Measurements from ENCODE around the gene MAPKAP1.

MAPKAP1 gene

DNA sequence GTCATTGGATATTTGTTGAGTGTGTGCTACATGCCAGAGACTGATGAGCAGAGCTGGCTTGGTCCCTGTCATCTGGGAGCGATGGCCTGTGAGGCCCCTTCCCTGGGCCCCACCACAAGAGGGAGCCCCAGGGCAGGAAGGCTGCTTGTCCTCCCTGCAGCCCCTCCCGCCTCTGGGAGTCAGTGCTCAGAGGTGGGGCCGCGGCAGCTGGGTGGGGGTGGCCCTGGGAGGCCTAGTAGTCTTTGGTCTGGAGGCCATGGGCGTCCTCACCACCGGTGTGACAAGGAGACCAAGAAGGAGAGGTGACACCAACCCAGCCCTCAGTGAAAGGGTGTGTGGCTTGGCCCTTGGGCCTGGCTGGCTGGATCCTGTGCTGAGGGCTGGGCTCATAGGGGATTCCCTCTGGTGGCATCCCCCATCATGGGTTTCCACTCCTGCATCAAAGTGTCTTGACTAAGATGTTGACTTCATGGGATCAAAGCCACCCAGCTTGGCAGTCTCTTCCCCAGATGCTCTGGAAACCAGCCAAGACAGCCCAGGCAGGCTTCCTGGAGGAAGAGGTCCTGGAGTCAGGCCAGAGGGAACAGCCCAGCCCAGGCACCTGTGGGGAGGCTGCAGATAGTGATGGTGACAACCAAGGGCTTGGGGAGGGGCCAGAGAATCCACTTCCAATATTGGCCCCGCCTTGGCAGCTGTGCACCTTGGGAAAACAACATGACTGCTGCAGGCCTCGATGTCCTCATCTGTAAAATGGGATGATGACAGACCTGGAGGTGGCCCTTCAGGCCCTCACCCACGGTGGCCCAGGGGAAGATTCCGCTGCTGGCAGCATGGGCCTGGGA is 278.7 kb downstream of the MAPKAP1 start:
- DNase-seq: no peak

GRCh38 chr9:125427556-125427955 is 279.5 kb downstream of the MAPKAP1 start:
- no peak for DNase-seq

- no peak for DNase-seq
Measured at GRCh38 chr9:125426926-125427325, 280.1 kb downstream of the MAPKAP1 start.

GRCh38 chr9:125425901-125426515 is 281.0 kb downstream of the MAPKAP1 start:
- no peak for DNase-seq

DNA sequence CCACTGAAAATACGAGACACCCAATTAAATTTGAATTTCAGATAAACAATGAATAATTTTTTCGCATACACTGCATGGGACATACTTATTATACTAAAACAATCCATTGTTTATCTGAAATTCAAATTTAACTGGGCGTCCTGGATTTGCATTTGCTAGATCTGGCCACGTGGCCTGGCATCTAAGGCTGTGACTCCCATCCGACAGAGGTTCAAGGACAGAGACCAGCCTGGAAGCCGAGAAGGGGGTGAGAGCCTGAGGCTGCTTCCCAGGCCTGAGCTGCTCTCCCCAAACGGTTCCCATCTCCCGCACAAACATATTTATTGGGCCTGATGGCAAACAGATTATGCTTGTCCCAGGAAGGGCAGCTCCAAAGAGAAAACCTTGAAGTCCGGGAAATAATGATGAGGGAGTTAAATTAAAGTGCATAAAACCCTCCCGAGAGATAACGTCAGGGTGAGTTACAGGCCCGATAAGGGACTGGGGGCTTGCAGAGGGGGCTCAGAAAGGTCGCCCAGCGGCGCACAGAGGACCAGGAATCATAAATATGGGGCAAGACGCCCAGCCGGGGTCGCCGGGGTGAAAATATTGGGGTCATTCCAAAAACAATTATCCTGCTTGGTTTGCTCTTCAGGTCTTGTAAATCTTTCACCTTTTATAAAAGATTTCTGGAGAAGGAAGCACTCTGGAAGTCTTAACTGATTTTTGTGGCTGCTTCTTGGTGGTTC is 281.7 kb downstream of the MAPKAP1 start:
- DNase-seq: no peak

DNA sequence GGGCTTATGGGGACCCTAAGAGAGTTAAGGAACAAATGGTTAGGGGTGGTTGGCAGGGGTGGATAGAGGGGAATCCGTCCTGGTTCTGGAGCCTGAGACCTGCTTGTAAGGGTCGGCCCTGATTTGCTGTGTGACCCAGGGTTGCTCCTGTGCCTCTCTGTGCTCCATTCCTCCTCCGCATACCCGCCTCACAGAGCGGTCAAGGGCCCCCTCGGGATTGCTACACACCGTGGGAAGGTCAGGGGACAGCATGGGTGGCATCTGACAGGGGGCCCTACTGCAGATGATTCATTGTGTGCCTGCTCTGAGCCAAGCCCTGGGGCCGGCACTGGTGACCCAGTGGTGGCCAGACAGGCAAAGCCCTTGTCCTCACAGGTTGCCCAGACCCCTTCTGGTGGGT is 283.0 kb downstream of the MAPKAP1 start:
- no peak for DNase-seq

DNA sequence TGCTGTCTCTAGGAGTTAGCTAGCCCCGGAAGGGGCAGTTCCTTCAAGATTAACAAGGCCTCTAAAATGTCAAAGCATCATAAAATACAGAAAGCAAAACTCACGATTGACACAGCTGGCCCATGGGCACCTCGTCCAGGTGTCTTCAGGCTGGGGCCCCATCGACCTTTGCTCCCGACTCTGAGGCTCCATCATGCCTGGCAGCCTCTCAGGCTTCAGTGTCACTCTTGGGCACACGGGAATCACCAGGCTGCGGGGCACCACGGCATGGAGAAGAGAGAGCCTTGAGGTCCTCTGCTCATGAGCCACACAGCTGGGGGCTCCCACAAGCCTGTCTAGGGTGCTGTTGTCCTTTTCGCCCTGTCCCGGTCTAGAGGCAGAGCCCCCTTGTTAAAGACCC is 284.2 kb downstream of the MAPKAP1 start:
- no peak for DNase-seq

- no peak for DNase-seq
Measured at GRCh38 chr9:125421591-125422181, 285.3 kb downstream of the MAPKAP1 start.

DNA sequence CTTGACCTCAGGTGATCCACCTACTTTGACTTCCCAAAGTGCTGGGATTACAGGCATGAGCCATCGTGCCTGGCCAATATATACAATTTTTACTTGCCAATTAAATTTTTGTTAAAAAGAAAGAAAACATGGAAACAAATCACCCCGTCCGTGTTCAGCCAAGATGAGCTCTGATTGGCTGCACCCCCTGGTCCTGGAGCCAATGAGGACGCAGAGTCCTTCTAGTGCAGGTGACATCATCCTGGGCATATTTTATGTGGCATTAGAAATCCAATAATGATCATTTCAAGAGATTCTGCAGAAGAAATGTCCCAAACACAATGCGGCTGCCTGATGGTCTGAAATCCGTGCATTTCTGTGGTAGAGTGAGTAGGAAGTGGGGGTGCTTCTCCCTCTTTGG is 285.8 kb downstream of the MAPKAP1 start:
- DNase-seq: no peak

GRCh38 chr9:125418404-125418803 is 288.6 kb downstream of the MAPKAP1 start:
- no peak for DNase-seq

- DNase-seq: no peak
Measured at GRCh38 chr9:125416517-125416916, 290.5 kb downstream of the MAPKAP1 start.

DNA sequence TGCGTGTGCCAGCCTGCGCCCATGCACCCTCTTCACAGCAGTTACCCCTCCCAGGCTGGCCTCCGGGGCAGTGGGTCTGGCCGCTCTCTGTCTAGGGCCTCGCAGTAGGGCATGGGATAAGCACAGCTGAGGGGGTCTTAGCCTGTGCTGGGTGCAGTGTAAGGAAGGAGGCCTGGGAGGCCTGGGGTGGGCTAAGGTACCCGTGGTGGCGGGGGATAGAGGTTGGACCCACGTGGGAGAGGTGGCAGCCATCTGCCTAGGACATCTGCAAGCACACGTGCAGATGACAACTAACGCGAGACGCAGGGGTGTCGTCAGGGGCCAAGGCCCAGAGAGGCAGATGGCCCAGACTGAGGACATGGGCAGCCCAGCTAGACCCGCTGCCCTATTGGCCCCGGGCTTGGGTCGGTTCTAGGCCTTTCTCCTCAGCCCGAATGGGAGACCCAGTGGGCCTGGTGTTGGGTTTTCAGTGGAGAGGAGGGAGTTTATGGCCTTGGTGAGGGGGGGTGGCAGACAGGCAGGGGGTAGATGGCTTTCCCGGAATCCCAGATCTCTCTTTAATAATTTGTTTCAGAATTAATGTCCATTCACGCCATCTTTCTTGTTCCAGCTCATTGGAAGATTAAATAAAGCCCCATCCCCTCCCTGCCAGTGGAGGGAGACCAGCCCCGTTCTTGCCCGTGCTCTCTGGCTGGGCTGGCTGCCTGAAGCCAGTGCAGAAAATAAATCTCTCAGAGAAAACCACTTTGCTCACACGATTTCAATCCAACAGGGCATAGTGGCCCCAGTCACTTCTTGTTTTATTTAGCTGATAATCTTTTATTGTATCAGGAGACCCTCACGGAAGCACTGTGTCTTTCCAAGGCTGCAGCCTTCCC is 291.2 kb downstream of the MAPKAP1 start:
- DNase-seq: no peak

DNA sequence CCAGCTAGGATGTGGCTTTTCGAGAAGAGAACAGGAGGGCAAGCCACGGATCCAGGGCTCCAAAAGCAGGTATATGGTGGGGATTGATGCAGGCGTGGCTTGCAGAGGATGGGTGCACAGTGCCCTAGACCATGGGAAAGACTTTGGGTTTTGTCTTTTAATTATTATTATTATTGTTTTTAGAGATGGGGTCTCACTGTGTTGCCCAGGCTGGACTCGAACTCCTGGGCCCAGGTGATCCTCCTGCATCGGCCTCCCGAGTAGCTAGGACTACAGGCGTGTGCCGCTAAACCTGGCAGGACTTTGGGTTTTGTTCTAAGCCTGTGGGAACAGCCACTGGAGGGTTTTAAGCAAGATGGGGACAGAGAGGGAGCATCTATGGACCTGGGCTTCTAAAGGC is 293.4 kb downstream of the MAPKAP1 start:
- no peak for DNase-seq

GRCh38 chr9:125412166-125412565 is 294.8 kb downstream of the MAPKAP1 start:
- no peak for DNase-seq

- DNase-seq: no peak
Measured at GRCh38 chr9:125411171-125411756, 295.7 kb downstream of the MAPKAP1 start.

- no peak for DNase-seq
Measured at GRCh38 chr9:125410522-125410894, 296.5 kb downstream of the MAPKAP1 start.

GRCh38 chr9:125409637-125410521 is 297.1 kb downstream of the MAPKAP1 start:
- peak; percentile 98 for DNase-seq

DNA sequence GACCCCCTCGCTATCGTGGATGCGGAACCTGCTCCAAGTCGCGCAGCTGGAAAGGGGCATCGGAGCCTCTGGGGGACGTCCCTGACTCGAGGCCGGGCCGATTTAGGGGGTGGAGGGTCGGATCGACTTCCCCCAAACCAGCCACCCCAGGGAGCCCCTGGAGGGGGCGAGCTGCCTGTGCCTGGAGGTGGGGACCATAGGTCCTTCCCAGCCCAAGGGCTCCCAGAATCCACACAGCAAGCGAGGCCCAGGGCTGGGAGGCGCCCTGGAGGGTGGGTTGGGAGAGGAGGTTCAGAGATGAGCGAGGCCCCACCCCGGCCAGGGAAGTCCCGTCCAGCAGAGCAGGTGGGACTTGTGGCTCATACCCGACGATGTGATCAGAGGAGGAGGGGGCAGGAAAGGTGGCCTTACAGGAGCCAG is 297.8 kb downstream of the MAPKAP1 start:
- DNase-seq: peak; percentile 20 to 26

DNA sequence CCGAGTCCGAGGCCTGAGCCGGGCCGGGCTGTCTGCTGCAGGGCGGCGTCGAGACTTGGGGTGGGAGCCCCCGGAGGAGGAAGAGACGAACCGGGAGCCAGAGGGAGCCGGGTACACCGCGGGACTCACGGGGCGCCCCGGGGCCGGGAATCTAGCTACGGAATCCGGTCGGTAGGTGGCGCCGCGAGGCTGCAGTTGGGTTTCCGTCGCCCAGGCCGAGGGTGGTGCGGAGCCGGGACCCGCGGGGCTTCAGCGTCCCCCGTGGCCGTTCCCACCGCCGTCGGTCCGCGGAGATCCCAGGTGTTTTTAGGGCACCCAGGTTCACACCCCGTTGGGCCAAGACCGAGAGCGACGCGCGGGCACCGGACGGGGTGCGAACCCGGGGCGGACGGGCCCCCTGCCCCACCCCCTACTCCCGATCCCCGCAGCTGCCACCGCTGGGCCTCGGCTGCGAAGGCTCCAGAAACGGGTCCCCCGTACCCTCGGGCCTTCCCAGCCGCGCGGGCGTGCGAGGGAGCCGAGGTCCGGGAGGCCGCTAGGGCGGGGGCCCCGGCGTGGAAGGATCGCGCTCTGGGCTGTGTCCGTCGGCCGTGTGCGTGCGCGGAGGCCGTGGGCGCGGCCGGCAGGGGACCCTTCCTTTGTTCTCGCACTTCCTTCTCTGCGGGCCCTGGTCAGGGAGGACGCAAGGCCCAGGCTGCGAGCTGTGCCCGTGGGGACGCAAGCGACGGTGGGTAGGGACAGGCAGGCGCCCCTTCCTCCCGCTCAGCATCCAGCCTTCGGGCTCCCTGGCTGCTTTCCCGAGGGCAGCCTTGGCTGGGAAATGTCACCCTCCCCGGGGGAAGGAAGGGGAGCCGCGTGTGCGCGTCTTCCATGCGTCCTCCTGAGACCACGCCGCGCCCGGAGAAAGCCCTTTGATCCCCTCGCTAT is 298.8 kb downstream of the MAPKAP1 start:
- peak in 1 of 2 experiments; percentile 77 for DNase-seq

Data from SW 1271 (cell line).